Gastroesophageal sphincter (tissue), 4 donors: Measurements from ENCODE around the gene ATF6. TPM values are rescaled to one million over a fixed set of nuclear protein-coding genes. Genes with fewer than 3 reads are reported as not detected.
A peak's percentile ranks its signal among the peaks of the same experiment; 100 is the strongest.

Source experiments
- ATAC-seq: fragments of 150-250 bp; one replicate; pipeline ENCODE4 v1.9.1; 2016; ENCODE audit warnings: mild to moderate bottlenecking, moderate library complexity
- H3K27ac ChIP-seq, 4 donors: fragments of 200-600 bp; sonication (generic) in 3 of 4; 1 replicate in 3 of 4; 2 replicates in 1 of 4; pipeline ENCODE4 v1.5.1; 2016 to 2019
- H3K27me3 ChIP-seq: fragments of 200-600 bp; sonication (generic); one replicate; pipeline ENCODE4 v1.5.1; 2019
- H3K36me3 ChIP-seq, 2 donors: fragments of 200-600 bp; sonication (generic); one replicate each; pipeline ENCODE4 v1.5.1; 2019; ENCODE audit warnings: control low read depth in 1 of 2
- H3K4me1 ChIP-seq, 3 donors: fragments of 200-600 bp; sonication (generic); 1 replicate in 2 of 3; 2 replicates in 1 of 3; pipeline ENCODE4 v1.5.1; 2016 to 2019; ENCODE audit warnings: control low read depth in 2 of 3
- H3K4me3 ChIP-seq, 2 donors: fragments of 200-600 bp; sonication (generic); one replicate each; pipeline ENCODE4 v1.5.1; 2019; ENCODE audit warnings: mild to moderate bottlenecking in 1 of 2, moderate library complexity in 1 of 2
- H3K9me3 ChIP-seq, 3 donors: fragments of 200-600 bp; sonication (generic); one replicate each; pipeline ENCODE4 v1.5.1; 2017 to 2019; ENCODE audit warnings: control low read depth in 2 of 3
- EP300 ChIP-seq: sonication (generic); formaldehyde crosslinking; IDR thresholded peaks from one replicate; pipeline ENCODE4 v1.6.1; 2017; ENCODE audit warnings: antibody characterized with exemption, mild to moderate bottlenecking
- POLR2A ChIP-seq, 2 donors: fragments of 450-650 bp; IDR thresholded peaks; one replicate each; pipeline ENCODE4 v1.6.1; 2017; ENCODE audit warnings: antibody characterized with exemption in 2 of 2, mild to moderate bottlenecking in 2 of 2, moderate library complexity in 1 of 2
- POLR2AphosphoS5 ChIP-seq: sonication (generic); formaldehyde crosslinking; IDR thresholded peaks from one replicate; pipeline ENCODE4 v1.6.1; 2017; ENCODE audit warnings: antibody characterized with exemption
- WGBS, 2 donors: methylation state at CpG; one replicate each; pipeline ENCODE4 v1.1.5; 2018; ENCODE audit warnings: low coverage in 1 of 2; 5-methylcytosine and 5-hydroxymethylcytosine counted together
- total RNA-seq, 4 donors: library from RNA; depleted of rRNA; stranded (reverse); fragments of >200 nt; gene quantifications; one replicate each; pipeline ENCODE4 v1.1.0, GENCODE V29; 2016
- TF ChIP-seq, protein P1 (sequence below), 4 experiments: fragments of 200-600 bp in 2 of 4; fragments of 450-650 bp in 2 of 4; sonication (generic) in 1 of 4; IDR thresholded peaks; one replicate each; pipeline ENCODE4 v1.5.1; 2017 to 2019; ENCODE audit warnings: antibody characterized with exemption in 4 of 4, mild to moderate bottlenecking in 2 of 4, moderate library complexity in 2 of 4

ATF6 gene
- total RNA-seq, 4 donors from 2014 or later = 28.6 to 32.4 (median 29.7) TPM

GRCh38 chr1:161771161-161771560 lies 5.0 kb downstream of the ATF6 start:
- Histone ChIP-seq H3K9me3 (no peaks in the 10 kb centered on the region), H3K36me3 (no peaks in the 10 kb centered on the region), H3K27me3 (no peaks in the 10 kb centered on the region), H3K4me3 (no peak overlapping the region), H3K4me1 (peaks cover 0 to 64% (median 14%) of the 10 kb centered on the region in 3 donors), H3K27ac (no peak overlapping the region)
- whole genome bisulfite sequencing, 2 donors = 68 to 80% methylated on average over 1 to 5 of the region's 5 CpGs
- TF ChIP-seq POLR2A (IDR thresholded peaks at IDR 0.05) (no peak), EP300 (no peak), POLR2AphosphoS5 (no peak)
- TF ChIP-seq, protein P1, sequence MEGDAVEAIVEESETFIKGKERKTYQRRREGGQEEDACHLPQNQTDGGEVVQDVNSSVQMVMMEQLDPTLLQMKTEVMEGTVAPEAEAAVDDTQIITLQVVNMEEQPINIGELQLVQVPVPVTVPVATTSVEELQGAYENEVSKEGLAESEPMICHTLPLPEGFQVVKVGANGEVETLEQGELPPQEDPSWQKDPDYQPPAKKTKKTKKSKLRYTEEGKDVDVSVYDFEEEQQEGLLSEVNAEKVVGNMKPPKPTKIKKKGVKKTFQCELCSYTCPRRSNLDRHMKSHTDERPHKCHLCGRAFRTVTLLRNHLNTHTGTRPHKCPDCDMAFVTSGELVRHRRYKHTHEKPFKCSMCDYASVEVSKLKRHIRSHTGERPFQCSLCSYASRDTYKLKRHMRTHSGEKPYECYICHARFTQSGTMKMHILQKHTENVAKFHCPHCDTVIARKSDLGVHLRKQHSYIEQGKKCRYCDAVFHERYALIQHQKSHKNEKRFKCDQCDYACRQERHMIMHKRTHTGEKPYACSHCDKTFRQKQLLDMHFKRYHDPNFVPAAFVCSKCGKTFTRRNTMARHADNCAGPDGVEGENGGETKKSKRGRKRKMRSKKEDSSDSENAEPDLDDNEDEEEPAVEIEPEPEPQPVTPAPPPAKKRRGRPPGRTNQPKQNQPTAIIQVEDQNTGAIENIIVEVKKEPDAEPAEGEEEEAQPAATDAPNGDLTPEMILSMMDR (IDR thresholded peaks at IDR 0.05) = no peak
- ATAC-seq = no peak

DNA sequence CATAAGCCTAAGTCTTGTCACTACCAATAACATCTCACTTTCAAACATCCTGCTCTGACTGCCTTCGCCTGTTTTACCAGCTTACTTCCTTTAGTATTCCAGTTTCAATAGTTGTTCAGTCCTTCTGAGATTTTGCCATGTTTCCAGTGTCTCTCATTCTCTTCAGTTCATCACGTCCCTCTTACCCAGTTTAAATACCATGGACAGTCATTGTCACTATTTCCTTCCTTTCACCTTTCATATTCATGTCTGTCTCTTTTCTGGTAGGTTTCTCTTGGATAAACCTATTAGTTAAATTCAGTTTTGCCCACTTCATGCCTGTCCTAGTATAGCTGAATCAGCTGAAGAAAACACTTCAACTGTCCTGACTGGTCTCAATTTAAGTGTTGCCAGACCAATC lies 5.9 kb downstream of the ATF6 start:
- 75 to 80% methylated on average over 2 of the region's 2 CpGs for WGBS, 2 donors

DNA sequence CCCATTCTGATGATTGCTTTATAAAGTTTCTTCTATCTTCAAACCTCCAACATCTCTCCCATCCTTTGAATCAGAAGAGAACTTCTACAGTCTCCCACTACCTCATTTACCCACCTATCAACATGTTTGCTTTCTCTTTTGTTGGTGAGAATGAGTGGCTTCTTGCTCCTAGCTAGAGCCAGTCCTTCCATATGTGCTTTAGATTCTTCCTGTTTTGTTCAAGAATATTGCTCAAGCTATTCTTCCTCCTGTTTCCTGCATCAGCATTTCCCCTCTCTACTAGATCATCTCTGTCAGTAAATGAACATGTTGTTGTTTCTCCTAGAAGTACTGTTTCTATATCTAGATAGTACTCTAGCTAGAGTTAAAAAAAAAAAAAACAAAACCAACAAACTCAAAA lies 6.3 kb downstream of the ATF6 start:
- H3K36me3 ChIP-seq = no peaks in the 10 kb centered on the region
- no peak for TF ChIP-seq EP300
- no peak for TF ChIP-seq POLR2A (IDR thresholded peaks at IDR 0.05)
- TF ChIP-seq, protein P1 (IDR thresholded peaks at IDR 0.05) = no peak
- no peak for TF ChIP-seq POLR2AphosphoS5
- no peak overlapping the region for H3K4me3 ChIP-seq
- ATAC-seq = peak; percentile 66
- H3K27ac ChIP-seq = peak overlapping the region in 1 of 4 donors; percentile 9
- H3K27me3 ChIP-seq = no peaks in the 10 kb centered on the region
- peaks cover 0 to 57% (median 11%) of the 10 kb centered on the region in 3 donors for H3K4me1 ChIP-seq
- H3K9me3 ChIP-seq = no peaks in the 10 kb centered on the region

More for the DNA sequence above, 5.9 kb downstream of the ATF6 start:
- TF ChIP-seq EP300 (no peak), POLR2A (IDR thresholded peaks at IDR 0.05) (no peak), POLR2AphosphoS5 (no peak)
- TF ChIP-seq, protein P1 (IDR thresholded peaks at IDR 0.05) = no peak
- Histone ChIP-seq H3K27ac (peak overlapping the region in 1 of 4 donors; percentile 9), H3K9me3 (no peaks in the 10 kb centered on the region), H3K4me1 (peaks cover 0 to 61% (median 14%) of the 10 kb centered on the region in 3 donors), H3K36me3 (no peaks in the 10 kb centered on the region), H3K27me3 (no peaks in the 10 kb centered on the region), H3K4me3 (no peak overlapping the region)
- no peak for ATAC-seq

GRCh38 chr1:161773791-161774190 lies 7.7 kb downstream of the ATF6 start:
- no peaks in the 10 kb centered on the region for H3K27me3 ChIP-seq
- H3K27ac ChIP-seq = no peak overlapping the region
- H3K9me3 ChIP-seq = no peaks in the 10 kb centered on the region
- H3K4me3 ChIP-seq = no peak overlapping the region
- TF ChIP-seq EP300 (no peak), POLR2A (IDR thresholded peaks at IDR 0.05) (no peak)
- peaks cover 0 to 43% (median 4%) of the 10 kb centered on the region in 3 donors for H3K4me1 ChIP-seq
- ATAC-seq = no peak
- WGBS, 2 donors = 59 to 68% methylated on average over 4 of the region's 4 CpGs
- H3K36me3 ChIP-seq = peaks cover 0 to 4% of the 10 kb centered on the region in 2 donors

DNA sequence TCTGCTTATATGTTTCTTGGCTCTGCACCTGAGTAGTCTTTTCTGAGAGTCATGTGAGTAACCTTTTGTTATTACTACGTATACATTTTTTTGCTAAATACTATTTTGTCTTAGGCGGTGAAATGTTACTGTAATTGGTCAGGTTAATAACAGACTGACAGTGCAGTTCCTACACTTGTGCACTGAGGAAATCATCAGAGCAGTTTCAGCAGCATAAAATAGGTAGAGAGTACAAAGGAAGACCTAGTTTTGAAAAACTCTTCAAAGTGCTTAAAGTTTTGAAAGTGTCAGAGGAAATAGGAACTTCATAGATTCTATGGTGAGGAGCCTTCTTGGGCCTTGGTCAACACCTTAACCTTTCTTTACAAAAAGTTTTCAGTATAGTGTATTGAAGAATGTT lies 11.1 kb downstream of the ATF6 start:
- Histone ChIP-seq H3K27ac (no peak overlapping the region), H3K4me3 (no peak overlapping the region), H3K27me3 (no peaks in the 10 kb centered on the region), H3K4me1 (peaks cover 0 to 13% (median 0%) of the 10 kb centered on the region in 3 donors), H3K9me3 (no peaks in the 10 kb centered on the region), H3K36me3 (peaks cover 0 to 11% of the 10 kb centered on the region in 2 donors)
- 86 to 93% methylated on average over 2 of the region's 2 CpGs for WGBS, 2 donors
- ATAC-seq = no peak
- TF ChIP-seq POLR2A (IDR thresholded peaks at IDR 0.05) (no peak), EP300 (no peak)
- TF ChIP-seq, protein P1 (IDR thresholded peaks at IDR 0.05) = no peak
